HEK293 (cell line): ENCODE measurements around the gene TTLL13.
A peak's percentile ranks its signal among the peaks of the same experiment; 100 is the strongest.

ENCODE experiments used
- CTCF ChIA-PET: fragments of 350-600 bp; formaldehyde crosslinking; extraction: SDS; loops from one replicate; lab custom pipeline; 2021; ENCODE audit warnings: antibody characterized with exemption; lab: Yijun Ruan, JAX
- POLR2A ChIA-PET: fragments of 300-600 bp; formaldehyde crosslinking; extraction: SDS; loops from one replicate; lab custom pipeline; 2020; ENCODE audit warnings: antibody characterized with exemption, inconsistent platforms; lab: Yijun Ruan, JAX
- H3K27ac ChIP-seq: fragments of 200-500 bp; sonication (Bioruptor generic); 2 replicates; pipeline ENCODE4 v1.5.1; 2014; ENCODE audit warnings: low read depth, low read length, control low read depth, inconsistent platforms; ENCODE audit errors: extremely low read depth
- H3K36me3 ChIP-seq, 2 experiments: fragments of 200-500 bp in 1 of 2; sonication (Bioruptor generic) in 1 of 2; 1 replicate in 1 of 2; 2 replicates in 1 of 2; pipeline ENCODE4 v1.5.1; 2014 to 2017; ENCODE audit warnings: inconsistent platforms in 2 of 2, low read length in 2 of 2; ENCODE audit not compliant: control insufficient read depth in 2 of 2, insufficient read depth in 1 of 2
- H3K4me1 ChIP-seq: fragments of 200-500 bp; sonication (Bioruptor generic); 2 replicates; pipeline ENCODE4 v1.5.1; 2014; ENCODE audit warnings: mild to moderate bottlenecking, low read length, inconsistent platforms; ENCODE audit not compliant: control insufficient read depth, insufficient read depth
- H3K4me3 ChIP-seq: 2 replicates; pipeline ENCODE4 v1.5.1; 2011; ENCODE audit warnings: low read depth, mild to moderate bottlenecking, control low read depth, low read length, moderate library complexity
- H3K9me3 ChIP-seq: fragments of 200-500 bp; sonication (Bioruptor generic); 2 replicates; pipeline ENCODE4 v1.5.1; 2014; ENCODE audit warnings: low read depth, low read length, inconsistent platforms; ENCODE audit not compliant: control insufficient read depth, insufficient read depth
- EGR2 ChIP-seq: fragments of 450-650 bp; formaldehyde crosslinking; IDR thresholded peaks from 2 replicates; pipeline ENCODE4 v1.5.1; 2016; ENCODE audit warnings: low read depth, missing biosample characterization, missing genetic modification characterization
- HOXD13 ChIP-seq: sonication (generic); formaldehyde crosslinking; IDR thresholded peaks from 2 replicates; pipeline ENCODE4 v1.8.0; 2022; ENCODE audit warnings: missing genetic modification reagents, borderline replicate concordance
- INSM2 ChIP-seq: fragments of 450-650 bp; formaldehyde crosslinking; IDR thresholded peaks from 2 replicates; pipeline ENCODE4 v1.5.1; 2016; ENCODE audit warnings: missing biosample characterization, missing genetic modification characterization
- MEIS1 ChIP-seq: sonication (generic); formaldehyde crosslinking; IDR thresholded peaks from 2 replicates; pipeline ENCODE4 v1.8.1; 2022; ENCODE audit warnings: missing genetic modification reagents, mild to moderate bottlenecking, borderline replicate concordance
- OSR2 ChIP-seq: fragments of 450-650 bp; formaldehyde crosslinking; IDR thresholded peaks from 2 replicates; pipeline ENCODE4 v1.5.1; 2016; ENCODE audit warnings: missing biosample characterization, missing genetic modification characterization
- SCRT2 ChIP-seq: fragments of 450-650 bp; formaldehyde crosslinking; IDR thresholded peaks from 2 replicates; pipeline ENCODE4 v1.5.1; 2016; ENCODE audit warnings: missing biosample characterization, missing genetic modification characterization
- TRIM28 ChIP-seq: IDR thresholded peaks from 2 replicates; pipeline ENCODE4 v1.6.1; 2011; ENCODE audit warnings: low read length, control low read depth, borderline replicate concordance
- YY2 ChIP-seq: fragments of 450-650 bp; formaldehyde crosslinking; IDR thresholded peaks from 2 replicates; pipeline ENCODE4 v1.5.1; 2016; ENCODE audit warnings: missing biosample characterization, missing genetic modification characterization
- ZBTB11 ChIP-seq: fragments of 450-650 bp; formaldehyde crosslinking; conservative IDR thresholded peaks from 2 replicates; pipeline ENCODE4 v1.5.1; 2016; ENCODE audit warnings: low read depth, missing biosample characterization, missing genetic modification characterization
- ZBTB49 ChIP-seq: fragments of 450-650 bp; formaldehyde crosslinking; IDR thresholded peaks from 2 replicates; pipeline ENCODE4 v1.5.1; 2016; ENCODE audit warnings: missing biosample characterization, missing genetic modification characterization, low read depth
- ZNF146 ChIP-seq: fragments of 450-650 bp; formaldehyde crosslinking; IDR thresholded peaks from 2 replicates; pipeline ENCODE4 v1.5.1; 2016; ENCODE audit warnings: missing biosample characterization, missing genetic modification characterization
- ZNF19 ChIP-seq: fragments of 450-650 bp; formaldehyde crosslinking; IDR thresholded peaks from 2 replicates; pipeline ENCODE4; 2016; ENCODE audit warnings: missing biosample characterization, missing genetic modification characterization, low read depth
- ZNF302 ChIP-seq: fragments of 450-650 bp; formaldehyde crosslinking; IDR thresholded peaks from 2 replicates; pipeline ENCODE4 v1.5.1; 2016; ENCODE audit warnings: missing biosample characterization, missing genetic modification characterization, low read depth
- ZNF335 ChIP-seq: fragments of 450-650 bp; formaldehyde crosslinking; conservative IDR thresholded peaks from 2 replicates; pipeline ENCODE4 v1.5.1; 2016; ENCODE audit warnings: missing biosample characterization, missing genetic modification characterization
- ZNF391 ChIP-seq: fragments of 450-650 bp; formaldehyde crosslinking; IDR thresholded peaks from 2 replicates; pipeline ENCODE4 v1.5.1; 2016; ENCODE audit warnings: low read depth, missing biosample characterization, missing genetic modification characterization, borderline replicate concordance
- ZNF48 ChIP-seq: fragments of 450-650 bp; formaldehyde crosslinking; IDR thresholded peaks from 2 replicates; pipeline ENCODE4 v1.5.1; 2016; ENCODE audit warnings: missing biosample characterization, missing genetic modification characterization
- ZNF548 ChIP-seq: fragments of 450-650 bp; formaldehyde crosslinking; IDR thresholded peaks from 2 replicates; pipeline ENCODE4 v1.5.1; 2016; ENCODE audit warnings: missing biosample characterization, missing genetic modification characterization
- ZNF571 ChIP-seq: fragments of 450-650 bp; formaldehyde crosslinking; IDR thresholded peaks from 2 replicates; pipeline ENCODE4 v1.5.0; 2017; ENCODE audit warnings: missing biosample characterization, missing genetic modification characterization
- ZNF600 ChIP-seq: fragments of 450-650 bp; formaldehyde crosslinking; IDR thresholded peaks from 2 replicates; pipeline ENCODE4 v1.5.1; 2016; ENCODE audit warnings: missing biosample characterization, missing genetic modification characterization
- ZNF792 ChIP-seq: fragments of 450-650 bp; formaldehyde crosslinking; IDR thresholded peaks from 2 replicates; pipeline ENCODE4 v1.5.1; 2016; ENCODE audit warnings: missing biosample characterization, missing genetic modification characterization
- ZNF837 ChIP-seq: fragments of 450-650 bp; formaldehyde crosslinking; IDR thresholded peaks from 2 replicates; pipeline ENCODE4 v1.5.1; 2016; ENCODE audit warnings: missing biosample characterization, missing genetic modification characterization

Gene TTLL13

GRCh38 chr15:90225504-90226234 is 23.7 kb upstream of the TTLL13 start (continued):
- TF ChIP-seq ZNF302 (tag by site-specific recombination) (no peak), ZBTB49 (no peak), EGR2 (tag by site-specific recombination) (no peak), ZNF548 (tag by site-specific recombination) (no peak), ZNF837 (tag by site-specific recombination) (no peak), ZNF19 (tag by site-specific recombination) (no peak), ZNF146 (tag by site-specific recombination) (no peak), ZNF48 (tag by site-specific recombination) (no peak), ZNF792 (tag by site-specific recombination) (no peak), OSR2 (tag by site-specific recombination) (peak; percentile 89), ZNF600 (no peak)
- TF ChIP-seq, all 188 proteins: peak for 7

- POLR2A ChIA-PET: interaction anchor here (1.1 kb wide), 1 partner anchor 22 kb away, joined by 3 read pairs; the partner anchor contains the start of gene TTLL13
- no peak for TF ChIP-seq TRIM28
- no peak for TF ChIP-seq INSM2 (tag by site-specific recombination)
- no peak for TF ChIP-seq YY2 (tag by site-specific recombination)
- TF ChIP-seq ZNF571: no peak
- TF ChIP-seq ZNF335: no peak
- no peak for TF ChIP-seq MEIS1 (CRISPR knock-in tag)
- no peak for TF ChIP-seq ZBTB11 (tag by site-specific recombination)
- no peak for TF ChIP-seq ZNF391 (tag by site-specific recombination)
- TF ChIP-seq SCRT2: no peak
- TF ChIP-seq HOXD13 (CRISPR knock-in tag): no peak
- CTCF ChIA-PET: interaction anchor here (0.7 to 0.9 kb wide), 3 partner anchors 10 to 59 kb away, joined by 3 read pairs; no protein-coding TSS in a partner anchor
- H3K27ac ChIP-seq: no peak overlapping the region
- H3K4me3 ChIP-seq: no peak overlapping the region
- no peaks in the 10 kb centered on the region for H3K9me3 ChIP-seq
- H3K4me1 ChIP-seq: peaks cover 6% of the 10 kb centered on the region; the same call in 1 of the 2 replicates
- peaks cover 10 to 84% of the 10 kb centered on the region in 2 experiments; a peak in 2 of 3 replicates for H3K36me3 ChIP-seq
Observed at GRCh38 chr15:90227336-90227735, 22.0 kb upstream of the TTLL13 start.
